DMS53 treated with DMSO at 0.1 percent for 48 hours (cell line): ENCODE data around the gene NFE2L2.
"Not testable (repeated sequence)": the region's sequence is repeated elsewhere in the genome, so short reads cannot be mapped to it uniquely, and the experiment has no call there.

ENCODE experiments used
- DNase-seq: peaks from one replicate; lab custom pipeline; 2025; ENCODE audit not compliant: unreplicated experiment; lab: John Stamatoyannopoulos, UW

The NFE2L2 gene

DNA sequence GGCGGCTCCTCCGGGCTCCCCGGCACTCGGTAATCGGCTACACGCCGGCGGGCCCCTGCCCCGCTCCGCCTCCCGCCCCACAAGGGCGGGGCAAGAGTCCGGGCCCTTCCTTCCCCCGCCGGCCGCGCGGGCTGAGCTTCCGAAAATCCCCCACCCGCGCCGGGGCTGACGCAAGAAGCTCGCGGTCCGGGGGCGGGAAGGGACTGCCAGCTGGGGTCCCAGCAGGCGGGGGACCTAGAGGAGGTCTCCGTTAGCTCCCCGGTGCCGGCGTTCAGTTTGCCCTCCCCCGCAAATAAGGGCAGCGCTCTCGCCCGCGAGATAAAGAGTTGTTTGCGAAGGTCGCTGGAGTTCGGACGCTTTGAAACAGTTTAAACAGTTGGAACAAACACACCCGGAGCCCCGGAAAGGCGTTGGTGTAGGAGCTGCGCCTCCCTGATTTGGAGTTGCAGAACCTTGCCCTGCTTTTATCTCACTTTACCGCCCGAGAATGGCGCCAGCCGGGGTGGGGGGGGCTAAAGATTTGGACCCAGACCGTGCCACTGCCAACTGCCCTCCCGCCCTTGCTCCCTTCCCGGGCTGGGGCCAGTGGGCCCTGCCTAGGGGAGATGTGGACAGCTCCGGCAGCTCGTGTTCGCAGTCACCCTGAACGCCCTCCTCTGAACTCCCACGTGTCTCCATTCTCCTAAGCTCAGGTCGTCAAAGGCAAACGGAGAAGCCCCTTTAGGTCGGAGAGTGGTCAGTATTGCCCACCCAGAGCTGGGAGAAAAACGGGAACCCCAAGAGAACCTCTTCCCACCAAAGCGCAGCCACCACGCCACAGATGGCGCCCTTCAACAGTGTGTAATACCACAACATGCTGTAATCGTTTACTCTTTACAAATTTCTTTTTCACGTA, at the start of gene NFE2L2:
NFE2L2 (minus strand) TSS at position 35 of the 895 bp plus-strand sequence. CDS start 151 bp downstream, outside the sequence.
- DNase-seq, result peak; percentile 84

DNA sequence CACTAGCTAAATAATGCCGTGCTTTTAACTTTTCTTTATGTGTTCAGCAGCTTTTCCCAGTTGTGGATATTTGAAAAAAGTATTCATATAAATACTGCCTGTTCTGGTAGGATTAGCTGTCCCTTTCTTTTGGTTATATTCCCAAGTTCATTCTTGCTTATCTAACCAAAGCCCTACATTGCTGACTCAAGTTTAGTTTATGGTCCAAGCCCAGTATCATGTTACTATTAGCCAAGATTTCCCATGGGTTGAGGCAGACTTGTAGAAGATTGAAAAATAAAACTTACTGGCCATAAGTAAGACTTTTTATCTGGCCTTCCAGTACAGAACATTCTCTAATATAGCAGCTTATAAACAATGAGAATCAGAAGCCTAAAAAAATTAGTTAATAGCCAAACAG, 49.7 kb upstream of the NFE2L2 start:
- DNase-seq, result no peak

DNA sequence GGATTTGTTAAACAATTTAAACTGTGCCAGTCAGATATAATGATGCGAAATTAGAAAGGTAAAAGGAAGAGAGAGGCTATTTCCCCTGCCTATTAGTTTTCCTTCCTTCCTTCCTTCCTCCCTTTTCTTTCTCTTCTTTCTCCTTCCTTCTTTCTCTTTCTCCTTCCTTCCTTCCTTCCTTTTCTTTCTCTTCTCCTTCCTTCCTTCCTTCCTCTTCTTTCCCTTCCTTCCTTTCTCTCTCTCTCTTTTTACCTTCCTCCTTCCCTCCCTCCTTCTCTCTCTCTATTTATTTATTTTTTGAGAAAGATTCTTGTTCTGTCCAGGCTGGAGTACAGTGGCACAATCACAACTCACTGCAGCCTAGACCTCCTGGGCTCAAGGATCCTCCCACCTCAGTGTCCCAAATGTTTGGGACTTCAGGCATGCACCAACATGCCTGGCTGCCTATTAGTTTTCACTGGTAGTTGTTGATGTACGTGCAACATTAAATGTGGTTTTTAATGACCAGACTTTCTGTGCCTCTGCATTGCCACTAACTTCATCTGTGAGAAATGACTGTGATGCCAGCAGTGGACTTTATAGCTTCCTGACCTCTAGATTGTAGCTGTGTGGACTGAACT, 48.7 kb upstream of the NFE2L2 start:
- no peak for DNase-seq

DNA sequence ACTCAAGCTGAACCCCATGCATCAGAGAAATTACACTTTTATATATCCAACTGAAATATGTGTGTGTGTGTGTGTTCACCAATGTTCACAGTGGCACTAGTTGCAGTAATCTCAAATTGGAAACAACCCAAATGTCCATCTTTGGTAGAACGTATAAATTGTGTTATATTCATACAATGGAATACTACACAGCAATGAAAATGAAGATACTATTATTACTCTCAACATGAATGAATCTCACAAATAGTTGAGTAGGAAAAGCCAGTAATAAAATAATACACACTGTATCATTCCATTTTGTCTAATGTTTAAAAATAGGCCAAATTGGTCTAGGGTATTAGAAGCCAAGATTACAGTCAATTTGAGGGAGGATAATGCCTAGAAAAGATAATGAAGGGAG, 48.0 kb upstream of the NFE2L2 start:
- no peak for DNase-seq

DNA sequence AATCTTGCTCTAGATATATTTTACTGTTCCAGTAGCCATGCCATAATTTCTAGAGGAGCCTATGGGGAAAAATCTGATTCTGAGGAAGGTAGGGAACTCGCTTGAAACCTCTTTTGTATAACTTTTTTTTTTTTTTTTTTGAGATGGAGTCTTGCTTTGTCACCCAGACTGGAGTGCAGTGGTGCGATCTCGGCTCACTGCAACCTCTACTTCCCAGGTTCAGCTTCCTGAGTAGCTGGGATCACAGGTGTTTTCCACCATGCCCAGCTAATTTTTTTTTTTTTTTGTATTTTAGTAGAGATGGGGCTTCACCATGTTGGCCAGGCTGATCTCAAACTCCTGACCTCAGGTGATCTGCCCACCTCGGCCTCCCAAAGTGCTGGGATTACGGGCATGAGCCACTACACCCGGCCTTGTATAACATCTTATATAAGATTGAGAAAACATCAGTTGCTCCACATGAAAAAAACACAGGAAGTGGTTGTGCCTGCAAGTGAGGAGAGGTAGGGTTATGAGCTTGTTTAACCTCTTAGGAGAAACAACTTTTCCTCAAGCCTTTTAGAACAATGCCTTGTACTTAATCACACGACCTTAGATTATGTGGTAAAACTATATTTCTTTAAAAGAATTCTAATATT, 45.3 kb upstream of the NFE2L2 start:
- DNase-seq, result not testable (repeated sequence)

DNA sequence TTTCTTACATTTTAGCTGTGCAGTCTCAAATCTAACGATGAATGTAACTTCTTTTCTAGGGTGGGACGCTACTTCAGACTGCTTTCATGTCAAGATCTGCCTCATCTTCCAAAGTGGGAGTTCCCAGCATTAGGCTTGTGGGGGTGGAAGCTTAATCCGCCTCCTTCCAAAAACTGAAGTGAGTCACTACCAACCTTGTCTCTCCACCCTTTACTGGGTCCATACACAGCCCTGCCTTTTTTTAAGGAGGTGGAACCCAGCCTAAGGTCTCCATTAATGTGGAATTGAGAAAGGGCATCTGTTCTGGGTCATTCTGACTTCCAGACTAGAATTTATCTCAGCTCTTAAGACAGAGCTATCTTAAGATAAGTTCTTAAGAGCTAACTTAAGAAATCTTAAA, 42.0 kb upstream of the NFE2L2 start:
- DNase-seq, result no peak

DNA sequence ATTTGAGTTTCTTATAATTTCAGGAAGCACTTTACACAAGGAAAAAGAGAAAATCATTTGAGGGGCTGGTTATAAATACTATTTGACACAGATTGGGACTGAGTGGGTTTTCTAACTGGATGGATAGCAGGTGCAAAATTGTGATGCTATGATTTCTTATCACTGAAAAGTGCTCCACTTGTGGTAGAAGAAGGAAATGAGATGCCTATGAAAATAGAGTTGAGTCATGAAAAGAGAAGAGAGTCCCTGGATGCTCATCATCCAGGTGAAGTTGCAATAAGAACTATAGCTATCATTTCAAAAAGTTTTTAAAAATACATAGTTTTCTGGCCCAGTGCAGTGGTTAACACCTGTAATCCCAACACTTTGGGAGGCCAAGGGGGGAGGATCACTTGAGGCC, 39.4 kb upstream of the NFE2L2 start:
- DNase-seq, result no peak

DNA sequence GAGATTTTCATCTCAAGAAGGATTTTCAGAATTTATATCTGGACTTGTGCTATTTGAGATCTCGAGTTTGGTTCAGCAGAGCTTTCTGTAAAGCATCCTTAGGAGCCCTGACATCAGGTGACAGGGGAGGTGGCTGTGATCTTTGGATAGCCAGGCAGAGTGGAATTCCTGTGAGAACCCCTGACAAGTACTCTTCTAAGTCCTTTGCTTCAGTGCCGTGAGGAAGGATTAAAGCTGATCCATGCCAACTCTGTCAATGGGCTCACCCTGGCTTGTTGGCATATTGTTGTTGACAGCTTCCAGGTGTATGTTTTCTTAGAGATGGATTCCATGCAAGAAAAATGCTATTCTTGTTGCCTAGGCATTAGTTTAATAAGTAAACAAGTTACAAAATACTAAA, 38.0 kb upstream of the NFE2L2 start:
- DNase-seq, result no peak

DNA sequence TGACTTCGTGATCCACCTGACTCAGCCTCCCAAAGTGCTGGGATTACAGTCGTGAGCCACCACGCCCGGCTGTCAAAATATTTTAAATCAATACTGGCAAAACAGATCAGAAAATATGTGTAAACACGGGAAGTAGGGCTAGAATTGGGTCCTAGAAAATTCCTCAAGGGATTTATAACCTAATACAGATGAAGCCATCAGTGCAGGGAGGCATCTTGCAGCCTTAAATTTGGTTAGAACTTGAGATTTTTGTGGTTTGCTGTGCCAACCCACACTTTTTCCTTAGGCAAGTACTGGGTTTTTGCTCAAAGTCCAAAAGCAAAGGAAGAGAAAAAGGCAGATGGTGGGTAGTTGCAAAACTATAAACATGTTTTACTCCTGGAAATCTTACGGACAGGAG, 33.7 kb upstream of the NFE2L2 start:
- no peak for DNase-seq

DNA sequence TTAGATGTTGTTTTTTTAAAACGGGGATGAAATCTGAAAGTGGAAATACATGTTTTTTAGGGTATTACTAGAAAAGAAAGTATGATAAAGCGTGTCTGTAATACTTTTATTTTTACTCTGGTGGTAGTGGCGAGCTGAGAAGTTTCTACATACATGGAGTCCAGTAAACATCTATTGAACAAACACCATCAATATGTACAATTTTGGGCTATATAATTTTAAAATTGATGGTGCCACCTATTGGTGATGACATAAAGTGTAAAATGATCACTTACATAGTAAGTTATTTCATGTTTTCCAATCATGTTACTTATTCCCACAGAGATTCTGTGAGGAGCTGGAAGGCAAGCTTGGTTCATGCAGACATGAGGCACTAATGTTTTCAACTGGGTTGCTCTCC, 31.5 kb upstream of the NFE2L2 start:
- DNase-seq, result peak; percentile 17

DNA sequence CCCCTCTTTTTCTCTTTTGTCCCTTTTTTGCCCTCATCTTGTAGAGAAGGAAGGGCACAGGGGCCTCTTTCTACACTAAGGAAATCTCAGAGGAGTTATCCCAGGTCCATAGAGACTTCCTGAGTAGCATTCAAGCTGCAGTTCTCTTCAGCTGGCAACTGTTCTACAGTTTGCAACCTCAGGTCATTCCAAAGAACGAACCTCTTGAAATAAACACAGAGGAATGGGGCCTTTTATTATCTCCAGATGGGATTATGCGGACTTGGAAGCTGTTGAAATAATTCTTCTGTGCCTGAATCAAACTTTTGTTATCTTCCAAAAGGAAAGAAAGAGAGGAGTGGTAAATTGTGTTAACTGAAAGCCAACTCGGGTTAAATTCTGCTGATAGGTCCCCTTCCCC, 31.0 kb upstream of the NFE2L2 start:
- no peak for DNase-seq

DNA sequence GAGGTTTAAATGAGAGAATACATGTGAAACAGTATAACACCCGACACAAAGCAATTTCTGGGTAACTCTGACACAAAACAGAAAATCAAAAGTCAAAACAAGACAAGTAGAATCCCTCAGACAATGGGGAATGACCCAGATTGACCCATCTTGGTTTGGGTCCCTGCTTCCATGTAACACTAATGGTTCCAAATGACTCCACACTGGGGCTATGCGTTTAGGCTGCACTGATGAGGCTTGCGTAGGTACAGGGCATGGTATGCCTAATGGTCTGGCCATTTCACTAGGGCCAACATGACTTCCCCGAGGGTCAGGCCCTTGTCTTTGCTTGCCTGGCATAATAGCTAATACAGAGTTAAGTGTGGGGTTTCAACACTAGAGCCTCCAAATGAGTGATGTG, 27.2 kb upstream of the NFE2L2 start:
- no peak for DNase-seq

DNA sequence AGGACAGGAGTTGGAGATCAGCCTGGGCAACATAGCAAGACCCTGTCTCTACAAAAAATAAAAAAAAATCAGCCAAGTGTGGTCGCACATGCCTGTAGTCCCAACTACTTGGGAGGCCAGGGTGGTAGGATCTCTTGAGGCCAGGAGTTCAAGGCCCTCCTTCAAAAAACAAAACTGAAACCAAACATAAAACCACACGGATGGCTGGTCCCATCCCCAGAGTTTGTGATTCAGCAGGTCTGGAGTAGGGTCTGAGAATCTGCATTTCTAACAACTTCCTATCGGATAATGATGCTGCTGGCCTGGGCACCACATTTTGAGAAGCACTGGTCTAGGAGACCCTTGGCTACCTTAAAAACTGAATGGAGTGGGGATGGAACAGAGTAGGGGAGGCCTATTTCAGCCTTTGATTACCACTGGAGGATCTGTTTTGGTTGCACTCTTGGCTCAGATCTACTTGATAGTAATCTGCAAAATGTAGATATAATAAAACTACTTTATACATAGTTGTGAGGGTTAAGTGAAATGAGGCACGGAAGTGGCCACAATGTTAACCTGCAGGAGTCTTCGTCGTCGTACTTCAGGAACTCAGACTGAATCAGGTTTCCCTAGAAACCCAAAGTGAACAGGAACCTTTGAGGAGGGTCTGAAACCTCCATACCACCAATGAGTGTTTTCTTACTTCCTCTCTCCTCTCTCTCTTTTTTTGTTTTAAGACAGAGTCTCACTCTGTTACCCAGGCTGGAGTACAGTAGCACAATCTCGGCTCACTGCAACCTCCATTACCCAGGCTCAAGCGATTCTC, 25.5 kb upstream of the NFE2L2 start:
- DNase-seq, result no peak

DNA sequence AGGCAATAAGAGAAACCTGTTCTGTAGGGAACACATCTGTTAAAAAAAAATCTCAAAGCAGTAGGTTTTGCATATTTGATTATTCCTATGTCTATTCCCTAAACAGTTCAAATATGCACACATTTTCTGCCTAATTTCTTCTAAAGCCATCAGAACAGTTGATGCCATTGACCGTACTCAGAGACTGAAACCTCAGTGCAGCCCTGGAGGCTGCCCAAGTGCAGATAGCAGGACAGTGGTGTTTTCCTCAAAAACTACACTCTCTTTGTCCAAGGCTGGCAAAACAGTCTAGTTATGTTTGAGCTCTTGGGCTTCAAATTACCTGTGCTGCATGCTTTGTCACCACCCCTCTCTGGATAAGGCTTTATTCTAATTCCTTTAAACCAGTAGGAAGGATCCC, 23.3 kb upstream of the NFE2L2 start:
- no peak for DNase-seq

DNA sequence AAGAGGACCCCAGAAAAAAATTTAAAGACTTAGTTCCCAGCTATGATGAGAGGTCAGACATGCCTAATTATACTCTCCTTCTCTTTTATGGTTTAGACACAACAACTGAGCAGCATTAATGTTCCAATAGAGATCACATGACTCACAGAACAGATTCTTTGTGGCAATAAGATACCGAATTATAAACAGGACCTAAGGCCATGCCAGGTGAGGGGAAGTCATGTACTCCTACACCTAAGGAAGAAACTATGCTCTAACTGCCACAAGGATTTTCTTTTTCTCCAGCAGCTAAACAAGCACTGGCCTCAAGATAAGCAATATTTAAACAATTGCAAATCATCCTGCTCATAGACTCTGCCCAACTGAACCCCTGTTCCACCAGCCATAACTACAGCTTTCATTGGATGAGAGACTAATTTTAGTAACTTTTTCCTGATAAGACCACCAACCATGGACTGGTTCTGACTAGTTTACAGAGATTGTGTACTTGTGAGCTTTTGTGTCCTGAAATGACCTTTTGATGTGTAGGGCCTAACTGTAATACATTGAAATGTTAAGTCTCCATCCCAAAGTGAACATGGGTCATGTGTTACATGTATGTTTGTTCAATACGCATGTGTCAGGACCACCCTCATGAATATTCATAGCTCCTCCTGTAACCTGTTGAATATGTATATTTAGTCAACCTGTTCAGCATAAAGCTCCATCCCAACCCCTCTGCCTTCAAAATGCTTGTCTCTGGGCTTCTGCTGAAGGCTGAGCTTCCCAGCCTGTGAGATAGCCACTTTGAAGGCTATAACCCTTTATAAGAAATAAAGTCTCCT, 21.6 kb upstream of the NFE2L2 start:
- no peak for DNase-seq

DNA sequence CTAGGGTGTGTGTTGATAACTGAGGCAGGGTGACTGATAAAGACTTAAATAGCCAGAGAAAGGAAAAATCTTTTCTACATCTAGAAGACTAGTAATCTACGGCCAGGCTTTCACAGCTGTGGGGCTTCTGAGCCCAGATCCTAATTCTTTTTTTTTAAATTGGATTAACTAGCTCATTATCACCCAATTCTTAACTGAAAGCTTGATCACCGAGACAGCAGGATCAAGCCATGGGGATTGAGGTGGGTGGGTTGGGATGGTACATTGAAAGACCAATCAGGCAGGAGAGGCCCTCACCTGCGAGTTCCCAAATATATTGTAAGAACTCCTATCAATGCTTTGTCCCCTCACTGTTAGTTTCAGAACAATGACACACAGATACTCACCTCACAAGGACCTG, 20.0 kb upstream of the NFE2L2 start:
- no peak for DNase-seq

DNA sequence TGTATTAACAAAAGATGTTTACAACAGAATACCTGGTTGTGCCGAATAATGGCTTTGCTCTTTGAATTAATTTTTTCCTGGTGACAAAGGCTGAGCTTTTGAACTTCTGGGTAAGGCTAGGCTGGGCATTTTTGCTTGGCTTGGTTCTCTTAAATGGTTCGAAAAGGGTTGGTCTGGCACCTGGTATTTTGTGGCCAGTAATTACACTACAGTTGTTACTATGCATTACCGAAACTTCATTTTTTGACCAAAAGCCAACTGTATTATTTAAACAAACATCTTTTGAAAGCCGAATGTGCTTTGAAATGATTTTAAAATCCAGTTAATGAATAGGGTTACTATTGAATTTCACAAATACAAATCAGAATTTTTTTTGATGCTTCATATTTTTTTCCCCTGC, 19.4 kb upstream of the NFE2L2 start:
- no peak for DNase-seq

DNA sequence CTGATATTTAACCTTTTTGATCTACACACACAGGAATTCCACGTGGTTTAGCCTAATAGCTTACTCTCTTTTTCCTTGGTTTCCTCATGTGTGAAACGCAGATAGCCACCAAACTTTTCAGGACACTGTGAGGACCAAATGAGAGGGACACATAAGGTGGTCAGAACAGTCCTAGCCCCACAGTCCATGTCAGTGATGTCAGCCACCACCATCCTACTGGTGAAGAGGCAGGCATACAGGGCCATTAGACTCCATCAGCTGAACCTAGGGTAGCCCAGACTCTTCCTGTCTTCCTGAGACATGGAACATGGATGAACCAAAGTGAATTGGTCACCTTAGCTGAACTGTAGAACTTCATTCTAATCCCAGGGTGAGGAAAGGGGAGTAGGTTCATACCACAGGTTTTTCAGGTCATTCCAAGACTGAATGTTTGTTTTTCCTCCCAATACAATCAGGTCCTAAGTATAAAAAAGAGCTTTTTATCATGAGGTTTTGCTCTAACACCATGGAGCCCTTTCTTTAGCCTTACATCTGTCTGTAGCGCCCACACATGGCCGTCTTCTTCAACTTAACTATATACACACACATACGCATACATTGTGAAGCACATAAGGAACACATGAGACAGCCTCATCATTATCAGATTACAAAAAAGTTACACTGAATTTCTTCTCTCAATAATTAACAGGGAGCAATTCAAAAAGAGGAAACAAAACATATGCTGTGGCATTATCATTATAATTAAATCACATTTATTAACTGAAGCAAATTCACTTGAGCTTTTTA, 18.5 kb upstream of the NFE2L2 start:
- DNase-seq, result no peak

DNA sequence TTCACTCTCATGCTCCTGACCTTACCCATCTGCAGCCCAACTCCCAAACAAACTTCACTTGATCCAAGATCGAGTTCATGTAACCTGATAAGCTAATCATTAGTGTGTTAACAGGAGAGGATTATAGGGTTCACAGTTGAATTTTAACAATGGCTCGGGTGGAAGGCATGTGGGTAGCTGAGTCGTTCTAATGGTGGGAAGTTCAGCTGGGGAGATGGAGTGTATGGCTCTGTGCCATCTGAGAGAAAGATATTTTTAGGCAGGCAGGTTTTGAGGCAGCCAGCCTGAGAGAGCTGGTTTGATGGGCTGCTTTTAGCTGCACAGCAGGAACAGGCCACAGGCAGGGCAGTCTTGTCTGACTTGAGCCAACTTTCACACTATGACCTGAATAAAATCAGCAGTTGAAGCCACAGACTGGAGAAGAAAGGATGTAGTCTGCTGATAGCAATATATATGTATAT, 17.7 kb upstream of the NFE2L2 start:
- no peak for DNase-seq
